Ishikawa (cell line): Measurements from ENCODE around the gene CLPTM1L.

Experiments
- CEBPB ChIP-seq: IDR thresholded peaks from 2 replicates; pipeline ENCODE4 v1.6.1; 2012
- CREB1 ChIP-seq: IDR thresholded peaks from 2 replicates; pipeline ENCODE4 v1.6.1; 2012; ENCODE audit warnings: low read depth
- EGR1 ChIP-seq: IDR thresholded peaks from 2 replicates; pipeline ENCODE4 v1.6.1; 2012
- EP300 ChIP-seq: IDR thresholded peaks from 2 replicates; pipeline ENCODE4 v1.6.1; 2012; ENCODE audit warnings: borderline replicate concordance
- FOXM1 ChIP-seq: IDR thresholded peaks from 2 replicates; pipeline ENCODE4 v1.6.1; 2012; ENCODE audit warnings: low read depth, borderline replicate concordance
- MAX ChIP-seq: IDR thresholded peaks from 2 replicates; pipeline ENCODE4 v1.6.1; 2012
- NFIC ChIP-seq: IDR thresholded peaks from 2 replicates; pipeline ENCODE4 v1.6.1; 2012
- RAD21 ChIP-seq: IDR thresholded peaks from 2 replicates; pipeline ENCODE4 v1.6.1; 2012; ENCODE audit warnings: low read depth
- REST ChIP-seq: IDR thresholded peaks from 2 replicates; pipeline ENCODE4 v1.6.1; 2012; ENCODE audit warnings: low read depth, mild to moderate bottlenecking
- TAF1 ChIP-seq: IDR thresholded peaks from 2 replicates; pipeline ENCODE4 v1.6.1; 2012; ENCODE audit warnings: low read depth, mild to moderate bottlenecking
- TCF12 ChIP-seq: IDR thresholded peaks from 2 replicates; pipeline ENCODE4 v1.6.1; 2012; ENCODE audit warnings: low read depth
- TEAD4 ChIP-seq: IDR thresholded peaks from 2 replicates; pipeline ENCODE4 v1.6.1; 2012
- USF1 ChIP-seq: IDR thresholded peaks from 2 replicates; pipeline ENCODE4 v1.6.1; 2012
- YY1 ChIP-seq: IDR thresholded peaks from 2 replicates; pipeline ENCODE4 v1.6.1; 2012; ENCODE audit warnings: low read depth
- ZBTB7A ChIP-seq: IDR thresholded peaks from 2 replicates; pipeline ENCODE4 v1.6.1; 2012; ENCODE audit warnings: low read depth

The CLPTM1L gene

GRCh38 chr5:1304033-1304432 is 40.9 kb downstream of the CLPTM1L start:
- no peak for TF ChIP-seq RAD21
- TF ChIP-seq EP300: no peak
- TF ChIP-seq REST: no peak
- no peak for TF ChIP-seq YY1
- no peak for TF ChIP-seq FOXM1
- no peak for TF ChIP-seq CEBPB
- TF ChIP-seq CREB1: no peak
- TF ChIP-seq NFIC: no peak
- no peak for TF ChIP-seq USF1
- no peak for TF ChIP-seq TEAD4
- TF ChIP-seq ZBTB7A: no peak
- no peak for TF ChIP-seq TCF12
- TF ChIP-seq TAF1: no peak
- no peak for TF ChIP-seq EGR1
- TF ChIP-seq MAX: no peak

- TF ChIP-seq CEBPB (no peak), TEAD4 (no peak), USF1 (no peak), TAF1 (no peak), CREB1 (no peak), NFIC (no peak), FOXM1 (no peak), EP300 (no peak), MAX (no peak), RAD21 (no peak), ZBTB7A (no peak)
These were observed 42.6 kb downstream of the CLPTM1L start for GRCh38 chr5:1302258-1302657.

GRCh38 chr5:1300581-1301083 is 44.3 kb downstream of the CLPTM1L start:
- TF ChIP-seq ZBTB7A (no peak), YY1 (no peak)

- TF ChIP-seq RAD21 (no peak), TEAD4 (no peak), REST (no peak), EP300 (no peak), ZBTB7A (no peak), NFIC (no peak), FOXM1 (no peak), CREB1 (no peak), YY1 (no peak), USF1 (no peak), EGR1 (no peak), CEBPB (no peak), TAF1 (no peak)
These were observed 44.9 kb downstream of the CLPTM1L start for GRCh38 chr5:1299961-1300360.

- no peak for TF ChIP-seq RAD21
- TF ChIP-seq EP300: no peak
- TF ChIP-seq MAX: no peak
- TF ChIP-seq FOXM1: no peak
- no peak for TF ChIP-seq TCF12
- TF ChIP-seq CEBPB: no peak
- no peak for TF ChIP-seq NFIC
- TF ChIP-seq EGR1: no peak
- TF ChIP-seq ZBTB7A: no peak
- TF ChIP-seq YY1: no peak
- TF ChIP-seq TEAD4: no peak
- no peak for TF ChIP-seq REST
- TF ChIP-seq CREB1: no peak
- no peak for TF ChIP-seq USF1
- TF ChIP-seq TAF1: no peak
These were observed 45.4 kb downstream of the CLPTM1L start for GRCh38 chr5:1299511-1299850.
